DND-41 (cell line): ENCODE results near the gene MYLK3.
A peak's percentile ranks its signal among the peaks of the same experiment; 100 is the strongest.

Source experiments
- ATAC-seq: fragments of 200-7000 bp; cut with Tn5 transposase; 3 replicates; pipeline ENCODE4 v1.9.1; 2021; ENCODE audit warnings: low read depth; ENCODE audit not compliant: insufficient read depth
- DNase-seq: peaks from one replicate; pipeline ENCODE4 v3.0.0-alpha.2; 2020
- H2AFZ ChIP-seq: 2 replicates; pipeline ENCODE4 v1.6.0; 2012; ENCODE audit warnings: low read depth, low read length
- H3K27ac ChIP-seq: 2 replicates; pipeline ENCODE4 v1.5.1; 2012; ENCODE audit warnings: low read length, inconsistent platforms
- H3K27me3 ChIP-seq: fragments of 200-600 bp; sonication (generic); 2 replicates; pipeline ENCODE4 v1.6.0; 2012; ENCODE audit warnings: low read length, mild to moderate bottlenecking, inconsistent platforms; ENCODE audit not compliant: insufficient read depth, poor library complexity
- H3K36me3 ChIP-seq: 2 replicates; pipeline ENCODE4 v1.5.1; 2012; ENCODE audit warnings: low read length, inconsistent platforms; ENCODE audit not compliant: insufficient read depth
- H3K4me1 ChIP-seq: 2 replicates; pipeline ENCODE4 v1.5.1; 2012; ENCODE audit warnings: mild to moderate bottlenecking, low read length; ENCODE audit not compliant: insufficient read depth
- H3K4me2 ChIP-seq: 2 replicates; pipeline ENCODE4 v1.6.0; 2012; ENCODE audit warnings: mild to moderate bottlenecking, moderate library complexity, low read length, inconsistent platforms; ENCODE audit not compliant: insufficient read depth
- H3K4me3 ChIP-seq, 2 experiments: fragments of 200-600 bp in 1 of 2; shearing (Covaris generic) in 1 of 2; 2 replicates each; pipeline ENCODE4 v1.5.1; 2012 to 2016; ENCODE audit warnings: inconsistent platforms in 2 of 2, low read length in 2 of 2, mild to moderate bottlenecking in 2 of 2, low read depth in 1 of 2, moderate library complexity in 1 of 2
- H3K79me2 ChIP-seq: 2 replicates; pipeline ENCODE4 v1.6.0; 2012; ENCODE audit warnings: low read length, inconsistent platforms; ENCODE audit not compliant: insufficient read depth
- H3K9ac ChIP-seq: 2 replicates; pipeline ENCODE4 v1.6.0; 2012; ENCODE audit warnings: low read depth, mild to moderate bottlenecking, inconsistent platforms, low read length, moderate library complexity
- H3K9me3 ChIP-seq: 2 replicates; pipeline ENCODE4 v1.5.1; 2012; ENCODE audit warnings: low read length, moderate library complexity, mild to moderate bottlenecking, inconsistent platforms; ENCODE audit not compliant: insufficient read depth, severe bottlenecking
- H4K20me1 ChIP-seq: 2 replicates; pipeline ENCODE4 v1.6.0; 2012; ENCODE audit warnings: low read length; ENCODE audit not compliant: insufficient read depth
- EZH2 ChIP-seq: IDR thresholded peaks from 3 replicates; pipeline ENCODE4 v1.6.1; 2012; ENCODE audit warnings: borderline replicate concordance, low read depth, mild to moderate bottlenecking, moderate library complexity, low read length, inconsistent platforms; ENCODE audit not compliant: severe bottlenecking
- TF ChIP-seq, protein P1 (sequence below): IDR thresholded peaks from 2 replicates; pipeline ENCODE4 v1.5.1; 2012; ENCODE audit warnings: borderline replicate concordance, low read length, moderate library complexity, mild to moderate bottlenecking; ENCODE audit not compliant: poor library complexity, severe bottlenecking; ENCODE audit errors: extremely low read depth

MYLK3 gene

DNA sequence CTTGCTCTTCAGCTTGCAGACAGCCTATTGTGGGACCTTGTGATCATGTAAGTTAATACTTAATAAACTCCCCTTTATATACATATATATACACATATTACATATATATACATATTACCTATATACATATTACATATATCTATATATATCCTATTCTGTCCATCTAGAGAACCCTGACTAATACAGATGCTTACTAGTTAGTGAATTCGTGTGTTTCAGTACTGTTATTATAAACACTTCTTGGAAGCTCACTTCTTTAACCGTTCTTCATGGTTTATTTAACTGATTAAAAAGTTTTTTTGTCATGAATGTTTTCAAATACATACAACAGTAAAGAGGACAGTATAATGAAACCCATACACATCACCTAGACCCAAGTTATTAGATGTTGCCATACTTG is 46.1 kb downstream of the MYLK3 start:
- H3K4me1 ChIP-seq = no peaks in the 10 kb centered on the region
- no peak overlapping the region for H3K9ac ChIP-seq
- no peaks in the 10 kb centered on the region for H4K20me1 ChIP-seq
- TF ChIP-seq, protein P1, sequence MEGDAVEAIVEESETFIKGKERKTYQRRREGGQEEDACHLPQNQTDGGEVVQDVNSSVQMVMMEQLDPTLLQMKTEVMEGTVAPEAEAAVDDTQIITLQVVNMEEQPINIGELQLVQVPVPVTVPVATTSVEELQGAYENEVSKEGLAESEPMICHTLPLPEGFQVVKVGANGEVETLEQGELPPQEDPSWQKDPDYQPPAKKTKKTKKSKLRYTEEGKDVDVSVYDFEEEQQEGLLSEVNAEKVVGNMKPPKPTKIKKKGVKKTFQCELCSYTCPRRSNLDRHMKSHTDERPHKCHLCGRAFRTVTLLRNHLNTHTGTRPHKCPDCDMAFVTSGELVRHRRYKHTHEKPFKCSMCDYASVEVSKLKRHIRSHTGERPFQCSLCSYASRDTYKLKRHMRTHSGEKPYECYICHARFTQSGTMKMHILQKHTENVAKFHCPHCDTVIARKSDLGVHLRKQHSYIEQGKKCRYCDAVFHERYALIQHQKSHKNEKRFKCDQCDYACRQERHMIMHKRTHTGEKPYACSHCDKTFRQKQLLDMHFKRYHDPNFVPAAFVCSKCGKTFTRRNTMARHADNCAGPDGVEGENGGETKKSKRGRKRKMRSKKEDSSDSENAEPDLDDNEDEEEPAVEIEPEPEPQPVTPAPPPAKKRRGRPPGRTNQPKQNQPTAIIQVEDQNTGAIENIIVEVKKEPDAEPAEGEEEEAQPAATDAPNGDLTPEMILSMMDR = no peak
- no peak for TF ChIP-seq EZH2
- no peak overlapping the region for H3K4me2 ChIP-seq
- H3K4me3 ChIP-seq = no peak overlapping the region
- H3K36me3 ChIP-seq = peaks cover 30% of the 10 kb centered on the region
- no peak overlapping the region for H3K27ac ChIP-seq
- H3K79me2 ChIP-seq = no peaks in the 10 kb centered on the region
- ATAC-seq (no peak), DNase-seq (no peak)
- H3K9me3 ChIP-seq = no peaks in the 10 kb centered on the region
- H2AFZ ChIP-seq = no peak overlapping the region
- H3K27me3 ChIP-seq = no peaks in the 10 kb centered on the region

DNA sequence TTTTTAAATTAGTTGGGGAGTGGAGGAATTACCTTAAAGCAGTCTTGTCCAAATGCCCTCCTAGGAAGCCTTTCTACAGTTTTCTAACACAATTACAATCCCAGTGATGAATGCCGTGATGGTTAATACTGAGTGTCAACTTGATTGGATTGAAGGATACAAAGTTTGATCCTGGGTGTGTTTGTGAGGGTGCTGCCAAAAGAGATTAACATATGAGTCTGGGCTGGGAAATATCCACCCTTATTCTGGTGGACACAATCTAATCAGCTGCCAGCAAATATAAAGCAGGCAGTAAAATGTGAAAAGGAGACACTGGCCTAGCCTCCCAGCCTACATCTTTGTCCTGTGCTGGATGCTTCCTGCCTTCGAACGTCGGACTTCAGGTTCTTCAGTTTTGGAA is 46.5 kb downstream of the MYLK3 start:
- no peak overlapping the region for H3K4me3 ChIP-seq
- DNase-seq = no peak
- no peaks in the 10 kb centered on the region for H3K9me3 ChIP-seq
- H3K27me3 ChIP-seq = no peaks in the 10 kb centered on the region
- H3K36me3 ChIP-seq = peaks cover 35% of the 10 kb centered on the region
- no peak overlapping the region for H3K9ac ChIP-seq
- no peaks in the 10 kb centered on the region for H3K4me1 ChIP-seq
- H3K4me2 ChIP-seq = no peak overlapping the region
- no peak overlapping the region for H2AFZ ChIP-seq
- ATAC-seq = no peak
- no peaks in the 10 kb centered on the region for H4K20me1 ChIP-seq
- H3K79me2 ChIP-seq = no peaks in the 10 kb centered on the region
- TF ChIP-seq EZH2 = no peak
- TF ChIP-seq, protein P1 = no peak
- H3K27ac ChIP-seq = no peak overlapping the region

DNA sequence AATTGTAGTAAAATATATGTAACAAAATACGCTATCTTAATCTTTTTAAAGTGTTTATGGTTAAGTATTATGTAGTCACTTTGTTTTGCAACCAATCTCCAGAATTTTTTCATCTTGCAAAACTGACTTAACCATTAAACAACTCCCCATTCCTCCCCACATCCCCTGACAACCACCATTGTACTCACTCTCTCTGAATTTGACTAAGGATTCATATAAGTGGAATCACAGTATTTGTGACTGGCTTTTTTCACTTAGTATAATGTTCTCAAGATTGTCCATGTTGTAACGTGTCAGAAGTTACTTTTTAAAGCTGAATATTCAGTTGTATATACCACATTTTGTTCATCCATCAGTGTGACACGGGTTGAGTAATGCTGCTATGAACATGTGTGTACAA is 48.1 kb downstream of the MYLK3 start:
- H3K27ac ChIP-seq = no peak overlapping the region
- TF ChIP-seq EZH2 = no peak
- TF ChIP-seq, protein P1 = no peak
- peaks cover 50% of the 10 kb centered on the region for H3K36me3 ChIP-seq
- H3K9me3 ChIP-seq = no peaks in the 10 kb centered on the region
- ATAC-seq = 0 out of 3 replicates have a peak, but pooled peaks have one; percentile 19
- H4K20me1 ChIP-seq = no peaks in the 10 kb centered on the region
- H3K79me2 ChIP-seq = no peaks in the 10 kb centered on the region
- no peak overlapping the region for H3K4me3 ChIP-seq
- H3K4me2 ChIP-seq = no peak overlapping the region
- no peaks in the 10 kb centered on the region for H3K27me3 ChIP-seq
- H3K9ac ChIP-seq = no peak overlapping the region
- no peaks in the 10 kb centered on the region for H3K4me1 ChIP-seq
- H2AFZ ChIP-seq = no peak overlapping the region
- no peak for DNase-seq

DNA sequence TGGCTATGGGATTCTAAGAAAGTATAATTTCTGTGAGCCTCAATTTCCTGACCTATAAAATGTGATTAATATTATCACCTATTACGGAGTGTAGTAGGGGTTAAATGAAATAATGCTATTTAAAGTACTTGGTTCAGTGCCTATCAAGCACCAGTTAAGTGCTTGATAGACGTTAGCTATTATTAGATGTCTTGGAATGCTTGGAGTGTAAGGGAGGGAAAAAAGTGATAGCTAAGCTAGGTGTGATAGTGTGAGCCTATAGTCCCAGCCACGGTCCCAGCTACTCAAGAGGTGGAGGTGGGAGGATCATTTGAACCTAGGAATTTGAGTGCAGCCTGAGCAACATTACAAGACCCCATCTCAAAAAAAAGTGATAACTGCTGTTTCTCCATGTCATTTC is 51.2 kb downstream of the MYLK3 start:
- Histone ChIP-seq H3K9me3 (no peaks in the 10 kb centered on the region), H3K4me1 (peaks cover 4% of the 10 kb centered on the region), H3K4me2 (no peak overlapping the region), H3K4me3 (no peak overlapping the region), H4K20me1 (peaks cover 2% of the 10 kb centered on the region; the same call in 1 of the 2 replicates), H2AFZ (no peak overlapping the region), H3K9ac (no peak overlapping the region), H3K27me3 (no peaks in the 10 kb centered on the region), H3K79me2 (peaks cover 13% of the 10 kb centered on the region), H3K27ac (no peak overlapping the region), H3K36me3 (peaks cover 73% of the 10 kb centered on the region)
- no peak for DNase-seq
- TF ChIP-seq, protein P1 = no peak
- TF ChIP-seq EZH2 = no peak
- ATAC-seq = no peak
